Esophagus squamous epithelium (tissue), 5 donors: ENCODE measurements around the gene MTMR4. TPM values are rescaled to one million over a fixed set of nuclear protein-coding genes. Genes with fewer than 3 reads are reported as not detected.
"Not testable (repeated sequence)": the region's sequence is repeated elsewhere in the genome, so short reads cannot be mapped to it uniquely, and the experiment has no call there.

Experiments used
- DNase-seq: peaks from one replicate; lab custom pipeline; 2025; lab: John Stamatoyannopoulos, UW
- H3K27ac ChIP-seq, 4 donors: fragments of 200-600 bp; sonication (generic); one replicate each; pipeline ENCODE4 v1.5.1; 2016 to 2019; ENCODE audit warnings: mild to moderate bottlenecking in 1 of 4
- H3K27me3 ChIP-seq, 4 donors: fragments of 200-600 bp; sonication (generic); 1 replicate in 3 of 4; 2 replicates in 1 of 4; pipeline versions ENCODE4 v1.5.1 to v1.6.0; 2017 to 2021; ENCODE audit warnings: antibody characterized with exemption in 1 of 4
- H3K36me3 ChIP-seq, 3 donors: fragments of 200-600 bp; sonication (generic); one replicate each; pipeline ENCODE4 v1.5.1; 2016 to 2019
- H3K4me1 ChIP-seq, 3 donors: fragments of 200-600 bp; sonication (generic); one replicate each; pipeline ENCODE4 v1.5.1; 2017 to 2019
- H3K4me3 ChIP-seq, 4 donors: fragments of 200-600 bp; sonication (generic); 1 replicate in 3 of 4; 2 replicates in 1 of 4; pipeline ENCODE4 v1.5.1; 2016 to 2019; ENCODE audit warnings: mild to moderate bottlenecking in 2 of 4, moderate library complexity in 1 of 4
- H3K9me3 ChIP-seq, 3 donors: fragments of 200-600 bp; sonication (generic); one replicate each; pipeline ENCODE4 v1.5.1; 2016 to 2019
- POLR2A ChIP-seq, 4 donors: fragments of 450-650 bp; IDR thresholded peaks; one replicate each; pipeline ENCODE4 v1.6.1; 2017; ENCODE audit warnings: antibody characterized with exemption in 4 of 4, mild to moderate bottlenecking in 4 of 4, moderate library complexity in 3 of 4
- WGBS, 2 donors: methylation state at CpG; one replicate each; pipeline ENCODE4 v1.1.5; 2018; 5-methylcytosine and 5-hydroxymethylcytosine counted together
- intact Hi-C: fragments of 100-400 bp; cut with DNase I; formaldehyde crosslinking; loops from one replicate; pipeline ENCODE4 v1.15.0; 2022
- total RNA-seq, 4 donors: library from RNA; depleted of rRNA; stranded (reverse); fragments of >200 nt; gene quantifications; one replicate each; pipeline ENCODE4 v1.1.0, GENCODE V29; 2016
- TF ChIP-seq, protein P1 (sequence below), 6 experiments: fragments of 450-650 bp in 4 of 6; fragments of 200-600 bp in 2 of 6; sonication (generic) in 2 of 6; IDR thresholded peaks; one replicate each; pipeline ENCODE4 v1.5.1; 2016 to 2019; ENCODE audit warnings: antibody characterized with exemption in 6 of 6, mild to moderate bottlenecking in 4 of 6, moderate library complexity in 4 of 6
- donor health status: DM: yes; HTN: yes; CAD: no.

MTMR4 gene
- total RNA-seq, 4 donors from 2014 or later, result 21.7 to 34.5 (median 28.0) TPM

- intact Hi-C loops, result no loop called here
- Histone ChIP-seq H3K36me3 (peaks cover 14 to 64% (median 28%) of the 10 kb centered on the region in 3 donors), H3K27me3 (no peaks in the 10 kb centered on the region), H3K4me1 (peaks cover 0 to 15% (median 0%) of the 10 kb centered on the region in 3 donors), H3K9me3 (no peaks in the 10 kb centered on the region), H3K4me3 (no peak overlapping the region), H3K27ac (no peak overlapping the region)
- no peak for DNase-seq
- 87 to 93% methylated on average over 2 to 13 of the region's 26 CpGs for WGBS, 2 donors
- TF ChIP-seq, protein P1, sequence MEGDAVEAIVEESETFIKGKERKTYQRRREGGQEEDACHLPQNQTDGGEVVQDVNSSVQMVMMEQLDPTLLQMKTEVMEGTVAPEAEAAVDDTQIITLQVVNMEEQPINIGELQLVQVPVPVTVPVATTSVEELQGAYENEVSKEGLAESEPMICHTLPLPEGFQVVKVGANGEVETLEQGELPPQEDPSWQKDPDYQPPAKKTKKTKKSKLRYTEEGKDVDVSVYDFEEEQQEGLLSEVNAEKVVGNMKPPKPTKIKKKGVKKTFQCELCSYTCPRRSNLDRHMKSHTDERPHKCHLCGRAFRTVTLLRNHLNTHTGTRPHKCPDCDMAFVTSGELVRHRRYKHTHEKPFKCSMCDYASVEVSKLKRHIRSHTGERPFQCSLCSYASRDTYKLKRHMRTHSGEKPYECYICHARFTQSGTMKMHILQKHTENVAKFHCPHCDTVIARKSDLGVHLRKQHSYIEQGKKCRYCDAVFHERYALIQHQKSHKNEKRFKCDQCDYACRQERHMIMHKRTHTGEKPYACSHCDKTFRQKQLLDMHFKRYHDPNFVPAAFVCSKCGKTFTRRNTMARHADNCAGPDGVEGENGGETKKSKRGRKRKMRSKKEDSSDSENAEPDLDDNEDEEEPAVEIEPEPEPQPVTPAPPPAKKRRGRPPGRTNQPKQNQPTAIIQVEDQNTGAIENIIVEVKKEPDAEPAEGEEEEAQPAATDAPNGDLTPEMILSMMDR (IDR thresholded peaks at IDR 0.05), result no peak
- TF ChIP-seq POLR2A (IDR thresholded peaks at IDR 0.05), result no peak
These were observed 26.0 kb downstream of the MTMR4 start for GRCh38 chr17:58488428-58488890.

DNA sequence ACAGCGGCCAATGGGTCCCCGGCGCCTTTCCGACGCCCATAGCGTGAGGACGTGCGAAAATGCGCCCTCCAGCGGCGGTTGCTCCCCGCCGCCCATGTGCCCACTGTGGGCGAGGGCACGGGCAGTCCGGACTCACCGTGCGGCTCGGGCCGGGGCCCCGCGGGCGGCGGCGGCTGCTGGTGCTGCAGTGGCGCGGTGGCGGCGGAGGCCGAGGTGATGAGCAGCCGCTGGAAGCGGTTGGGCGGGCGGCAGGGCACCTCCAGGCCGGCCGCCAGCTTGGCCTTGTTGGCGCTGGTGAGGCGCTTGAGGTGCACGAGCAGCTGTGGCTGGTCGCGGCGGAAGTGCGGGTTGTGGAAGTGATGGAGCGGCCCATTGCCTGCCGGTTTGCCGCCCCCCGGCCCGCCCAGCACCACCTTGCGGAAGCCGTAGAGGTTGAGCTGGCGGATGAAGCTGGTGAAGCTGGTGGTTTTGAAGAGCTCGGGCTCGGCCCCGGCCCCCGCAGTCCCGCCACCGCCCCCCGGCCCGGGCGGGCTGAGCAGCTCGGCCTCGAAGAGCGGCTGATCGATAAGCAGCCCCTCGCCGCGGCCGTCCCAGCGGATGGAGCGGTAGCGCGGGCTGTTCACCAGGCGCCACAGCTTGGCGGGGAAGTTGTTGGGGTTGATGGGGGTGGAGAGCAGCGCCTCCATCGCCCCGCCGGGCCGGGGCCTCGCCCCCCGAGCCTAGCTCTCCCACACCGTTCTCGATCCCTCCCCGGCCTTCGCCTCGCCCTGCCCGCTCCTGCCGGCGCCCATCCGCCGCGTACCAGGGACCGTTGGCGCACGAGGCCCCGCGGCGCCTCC is 26.6 kb downstream of the MTMR4 start, which contains the start of gene HSF5:
Gene HSF5, minus strand, starts transcription at position 820 of the 839 bp plus-strand sequence. Its CDS starts 134 bp downstream, at position 686.
- H3K4me3 ChIP-seq, result peak within 1 kb of the TSS in 3 of 4 donors; percentile 1 to 48 (median 29)
- H3K9me3 ChIP-seq, result no peaks in the 10 kb centered on the region
- H3K27me3 ChIP-seq, result no peaks in the 10 kb centered on the region
- no peak within 1 kb of the TSS for H3K27ac ChIP-seq
- H3K4me1 ChIP-seq, result peaks cover 0 to 15% (median 0%) of the 10 kb centered on the region in 3 donors
- intact Hi-C loops, result no loop called here
- H3K36me3 ChIP-seq, result peaks cover 9 to 58% (median 23%) of the 10 kb centered on the region in 3 donors
- 65 to 89% methylated on average over 16 to 27 of the region's 98 CpGs for WGBS, 2 donors
- TF ChIP-seq POLR2A (IDR thresholded peaks at IDR 0.05), result no peak
- TF ChIP-seq, protein P1 (IDR thresholded peaks at IDR 0.05), result peak in 3 of 6 experiments; percentile 13 to 28 (median 23)
- no peak for DNase-seq

- no peak for TF ChIP-seq POLR2A (IDR thresholded peaks at IDR 0.05)
- TF ChIP-seq, protein P1 (IDR thresholded peaks at IDR 0.05), result no peak
- Histone ChIP-seq H3K4me3 (no peak overlapping the region), H3K36me3 (peaks cover 0 to 26% (median 0%) of the 10 kb centered on the region in 3 donors), H3K4me1 (peaks cover 0 to 9% (median 0%) of the 10 kb centered on the region in 3 donors), H3K27ac (no peak overlapping the region), H3K9me3 (no peaks in the 10 kb centered on the region), H3K27me3 (no peaks in the 10 kb centered on the region)
- DNase-seq, result no peak
- intact Hi-C loops, result no loop called here
- 93 to 94% methylated on average over 3 of the region's 3 CpGs for WGBS, 2 donors
These were observed 29.8 kb downstream of the MTMR4 start for GRCh38 chr17:58484600-58484999.

- H3K4me3 ChIP-seq, H3K36me3 ChIP-seq, H3K27me3 ChIP-seq, H3K27ac ChIP-seq, DNase-seq, intact Hi-C loops, H3K9me3 ChIP-seq, H3K4me1 ChIP-seq: not testable (repeated sequence)
- 90 to 91% methylated on average over 5 of the region's 5 CpGs for WGBS, 2 donors
These were observed 32.6 kb downstream of the MTMR4 start for GRCh38 chr17:58481798-58482197.

- no peaks in the 10 kb centered on the region for H3K36me3 ChIP-seq
- no peak for DNase-seq
- H3K27ac ChIP-seq, result no peak overlapping the region
- 71 to 89% methylated on average over 6 of the region's 6 CpGs for WGBS, 2 donors
- TF ChIP-seq, protein P1 (IDR thresholded peaks at IDR 0.05), result no peak
- TF ChIP-seq POLR2A (IDR thresholded peaks at IDR 0.05), result no peak
- intact Hi-C loops, result no loop called here
- no peaks in the 10 kb centered on the region for H3K9me3 ChIP-seq
- no peaks in the 10 kb centered on the region for H3K4me1 ChIP-seq
- no peak overlapping the region for H3K4me3 ChIP-seq
- no peaks in the 10 kb centered on the region for H3K27me3 ChIP-seq
These were observed 34.3 kb downstream of the MTMR4 start for GRCh38 chr17:58480090-58480489.
